Keratinocyte (primary cell): ENCODE data around the gene OMG.

Experiments
- EZH2 ChIP-seq: IDR thresholded peaks from one replicate; pipeline ENCODE4 v1.6.1; 2012; ENCODE audit warnings: inconsistent platforms, mild to moderate bottlenecking, low read length, moderate library complexity
- TF ChIP-seq, protein P1 (sequence below), 3 experiments: IDR thresholded peaks in 1 of 3; conservative IDR thresholded peaks in 1 of 3; optimal IDR thresholded peaks in 1 of 3; 2 replicates in 2 of 3; 3 replicates in 1 of 3; pipeline versions ENCODE3 to v1.5.1; 2011; ENCODE audit warnings: low read length in 3 of 3, mild to moderate bottlenecking in 3 of 3, moderate library complexity in 2 of 3, control low read depth in 1 of 3, inconsistent platforms in 1 of 3; ENCODE audit not compliant: insufficient read depth in 2 of 3; ENCODE audit errors: extremely low read depth in 1 of 3

DNA sequence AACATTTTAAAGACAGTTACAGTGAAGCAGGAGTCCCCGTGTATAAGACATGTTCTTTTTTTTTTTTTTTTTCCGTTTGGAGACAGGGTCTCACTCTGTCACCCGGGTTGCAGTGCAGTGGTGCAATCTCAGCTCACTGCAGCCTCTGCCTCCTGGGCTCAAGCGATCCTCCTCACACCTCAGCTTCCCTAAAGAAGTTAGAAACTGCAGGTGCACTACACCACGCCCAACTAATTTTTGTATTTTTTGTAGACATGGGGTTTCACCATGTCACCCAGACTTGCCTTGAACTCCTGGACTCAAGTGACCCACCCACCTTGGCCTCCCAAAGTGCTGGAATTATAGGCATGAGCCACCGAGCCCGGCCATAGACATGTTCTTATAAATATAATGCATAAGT, 13.8 kb upstream of the OMG start:
- TF ChIP-seq, protein P1, sequence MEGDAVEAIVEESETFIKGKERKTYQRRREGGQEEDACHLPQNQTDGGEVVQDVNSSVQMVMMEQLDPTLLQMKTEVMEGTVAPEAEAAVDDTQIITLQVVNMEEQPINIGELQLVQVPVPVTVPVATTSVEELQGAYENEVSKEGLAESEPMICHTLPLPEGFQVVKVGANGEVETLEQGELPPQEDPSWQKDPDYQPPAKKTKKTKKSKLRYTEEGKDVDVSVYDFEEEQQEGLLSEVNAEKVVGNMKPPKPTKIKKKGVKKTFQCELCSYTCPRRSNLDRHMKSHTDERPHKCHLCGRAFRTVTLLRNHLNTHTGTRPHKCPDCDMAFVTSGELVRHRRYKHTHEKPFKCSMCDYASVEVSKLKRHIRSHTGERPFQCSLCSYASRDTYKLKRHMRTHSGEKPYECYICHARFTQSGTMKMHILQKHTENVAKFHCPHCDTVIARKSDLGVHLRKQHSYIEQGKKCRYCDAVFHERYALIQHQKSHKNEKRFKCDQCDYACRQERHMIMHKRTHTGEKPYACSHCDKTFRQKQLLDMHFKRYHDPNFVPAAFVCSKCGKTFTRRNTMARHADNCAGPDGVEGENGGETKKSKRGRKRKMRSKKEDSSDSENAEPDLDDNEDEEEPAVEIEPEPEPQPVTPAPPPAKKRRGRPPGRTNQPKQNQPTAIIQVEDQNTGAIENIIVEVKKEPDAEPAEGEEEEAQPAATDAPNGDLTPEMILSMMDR (optimal IDR thresholded peaks at IDR 0.05 in 1 of 3, IDR thresholded peaks at IDR 0.05 in 1 of 3, conservative IDR thresholded peaks at IDR 0.05 in 1 of 3; ENCODE audit: extremely low read depth in 1 of 3, insufficient read depth in 2 of 3, low read length in 3 of 3), result no peak
- TF ChIP-seq EZH2, result no peak
